NCI-H2081 treated with DMSO at 0.1 percent for 48 hours (cell line): ENCODE data around the gene PARP3.

Experiments used
- DNase-seq: peaks from one replicate; lab custom pipeline; 2025; lab: John Stamatoyannopoulos, UW

PARP3 gene

GRCh38 chr3:51948016-51948580 lies 5.9 kb downstream of the PARP3 start:
- DNase-seq, result no peak

- no peak for DNase-seq
These were observed 7.0 kb downstream of the PARP3 start for GRCh38 chr3:51949121-51949520.

DNA sequence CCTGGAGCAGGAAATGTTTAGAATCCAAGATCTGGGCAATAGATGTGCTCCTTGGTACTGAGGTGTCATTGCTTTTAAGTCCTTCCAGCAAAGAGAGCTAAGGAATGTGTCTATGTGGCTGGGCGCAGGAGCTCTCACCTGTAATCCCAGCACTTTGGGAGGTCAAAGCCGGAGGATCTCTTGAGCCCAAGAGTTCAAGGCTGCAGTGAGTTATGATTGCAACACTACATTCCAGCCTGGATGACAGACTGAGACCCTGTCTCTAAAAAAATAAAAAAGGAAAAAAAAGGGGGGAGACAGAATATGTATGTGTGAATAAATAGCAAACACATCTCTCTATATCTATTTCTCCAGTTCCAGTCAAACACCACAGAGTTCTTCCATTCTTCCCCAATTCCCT lies 8.7 kb downstream of the PARP3 start:
- DNase-seq, result no peak

DNA sequence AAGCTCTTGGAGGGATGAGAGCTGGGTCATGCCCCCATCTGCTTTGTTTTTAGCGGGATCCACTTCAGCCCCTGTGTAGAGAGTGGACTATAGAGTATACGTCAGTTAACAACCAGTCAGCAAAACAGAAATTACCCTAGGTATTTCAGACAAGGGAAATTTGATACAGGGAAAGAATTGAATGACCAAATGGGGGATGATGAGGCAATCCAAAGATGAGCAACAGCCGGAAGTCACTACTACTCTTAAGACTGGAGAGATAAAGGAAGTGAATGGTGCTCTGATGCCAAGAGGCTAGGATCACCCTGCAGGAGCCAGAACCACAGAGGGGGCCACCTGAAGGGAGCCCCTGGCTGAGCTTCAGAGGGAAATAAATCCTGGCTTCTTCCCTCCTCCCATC lies 11.3 kb downstream of the PARP3 start:
- no peak for DNase-seq

- DNase-seq, result no peak
These were observed 11.9 kb downstream of the PARP3 start for GRCh38 chr3:51954105-51954504.

DNA sequence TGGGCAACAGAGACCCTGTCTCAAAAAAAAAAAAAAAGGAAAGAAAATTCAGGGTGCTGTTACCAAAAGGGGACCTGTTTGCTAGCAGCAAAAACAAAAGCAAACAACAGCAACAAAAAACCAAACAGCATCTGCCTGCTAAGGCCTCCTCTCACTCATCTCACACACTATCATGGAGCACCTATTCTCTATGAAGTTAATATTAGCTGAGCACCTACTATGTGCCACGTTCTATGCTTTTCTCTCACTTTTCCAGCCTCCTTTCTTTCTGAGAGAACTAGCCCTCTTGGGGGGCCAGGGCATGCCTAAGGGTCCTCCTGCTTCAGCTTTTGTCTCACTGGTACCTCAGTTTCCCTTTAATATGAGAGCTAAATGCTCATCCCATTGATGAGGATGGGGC lies 12.6 kb downstream of the PARP3 start:
- no peak for DNase-seq

DNA sequence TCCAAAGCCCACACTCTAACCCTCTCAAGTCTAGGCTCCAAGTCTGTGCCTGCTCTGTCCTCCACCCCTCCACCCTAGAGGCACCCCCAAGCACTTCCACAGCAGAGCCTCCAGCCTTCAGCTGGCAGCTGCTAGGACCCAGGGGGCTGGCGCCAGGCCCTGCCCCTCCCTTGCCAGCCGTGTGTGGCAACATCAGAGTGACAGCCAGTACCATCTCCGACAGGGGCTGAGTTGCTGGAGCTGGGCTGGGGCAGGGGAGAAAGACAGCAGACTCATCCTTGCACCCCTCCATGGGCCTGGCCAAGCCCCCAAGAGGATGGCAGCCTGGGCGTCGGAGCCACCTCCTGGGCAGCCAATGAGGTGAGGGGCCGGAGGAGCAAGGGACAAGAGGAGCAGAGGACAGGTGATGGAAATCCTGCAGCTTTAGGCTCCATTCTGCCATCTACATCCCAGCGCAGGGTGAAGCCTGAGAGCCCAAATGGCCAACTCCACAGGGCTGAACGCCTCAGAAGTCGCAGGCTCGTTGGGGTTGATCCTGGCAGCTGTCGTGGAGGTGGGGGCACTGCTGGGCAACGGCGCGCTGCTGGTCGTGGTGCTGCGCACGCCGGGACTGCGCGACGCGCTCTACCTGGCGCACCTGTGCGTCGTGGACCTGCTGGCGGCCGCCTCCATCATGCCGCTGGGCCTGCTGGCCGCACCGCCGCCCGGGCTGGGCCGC lies 13.2 kb downstream of the PARP3 start, which contains the start of gene GPR62:
Gene GPR62, plus strand, starts transcription at position 207 of the 718 bp plus-strand sequence. Its CDS starts 272 bp downstream, at position 479.
- no peak for DNase-seq

DNA sequence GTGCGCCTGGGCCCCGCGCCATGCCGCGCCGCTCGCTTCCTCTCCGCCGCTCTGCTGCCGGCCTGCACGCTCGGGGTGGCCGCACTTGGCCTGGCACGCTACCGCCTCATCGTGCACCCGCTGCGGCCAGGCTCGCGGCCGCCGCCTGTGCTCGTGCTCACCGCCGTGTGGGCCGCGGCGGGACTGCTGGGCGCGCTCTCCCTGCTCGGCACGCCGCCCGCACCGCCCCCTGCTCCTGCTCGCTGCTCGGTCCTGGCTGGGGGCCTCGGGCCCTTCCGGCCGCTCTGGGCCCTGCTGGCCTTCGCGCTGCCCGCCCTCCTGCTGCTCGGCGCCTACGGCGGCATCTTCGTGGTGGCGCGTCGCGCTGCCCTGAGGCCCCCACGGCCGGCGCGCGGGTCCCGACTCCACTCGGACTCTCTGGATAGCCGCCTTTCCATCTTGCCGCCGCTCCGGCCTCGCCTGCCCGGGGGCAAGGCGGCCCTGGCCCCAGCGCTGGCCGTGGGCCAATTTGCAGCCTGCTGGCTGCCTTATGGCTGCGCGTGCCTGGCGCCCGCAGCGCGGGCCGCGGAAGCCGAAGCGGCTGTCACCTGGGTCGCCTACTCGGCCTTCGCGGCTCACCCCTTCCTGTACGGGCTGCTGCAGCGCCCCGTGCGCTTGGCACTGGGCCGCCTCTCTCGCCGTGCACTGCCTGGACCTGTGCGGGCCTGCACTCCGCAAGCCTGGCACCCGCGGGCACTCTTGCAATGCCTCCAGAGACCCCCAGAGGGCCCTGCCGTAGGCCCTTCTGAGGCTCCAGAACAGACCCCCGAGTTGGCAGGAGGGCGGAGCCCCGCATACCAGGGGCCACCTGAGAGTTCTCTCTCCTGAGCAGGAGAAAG lies 14.0 kb downstream of the PARP3 start:
- DNase-seq, result no peak

GRCh38 chr3:51957520-51958205 lies 15.5 kb downstream of the PARP3 start:
- DNase-seq, result no peak

GRCh38 chr3:51958603-51959521 lies 16.7 kb downstream of the PARP3 start:
- DNase-seq, result no peak

DNA sequence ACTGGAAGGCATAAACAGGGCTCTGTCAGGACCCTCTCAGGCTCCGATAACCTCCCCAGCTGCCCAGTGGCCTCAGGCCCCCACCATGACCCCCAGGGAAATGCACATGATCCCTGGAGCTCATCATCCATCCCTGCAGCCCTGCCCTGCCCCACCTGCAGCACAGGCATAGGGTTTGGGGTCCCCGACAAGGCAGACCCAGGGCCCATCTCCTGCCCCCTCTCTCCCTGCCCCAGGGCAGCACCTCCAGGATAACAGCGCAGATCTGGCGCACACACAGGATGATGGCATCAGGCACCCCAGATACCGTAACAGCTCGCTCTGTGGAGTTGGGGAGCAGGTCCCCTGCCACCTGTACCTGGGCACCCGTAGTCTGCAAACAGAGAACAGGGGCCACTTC lies 17.5 kb downstream of the PARP3 start:
- no peak for DNase-seq

GRCh38 chr3:51960386-51960785 lies 18.2 kb downstream of the PARP3 start:
- DNase-seq, result no peak

GRCh38 chr3:51961011-51961410 lies 18.8 kb downstream of the PARP3 start:
- DNase-seq, result no peak

GRCh38 chr3:51961602-51962569 lies 19.7 kb downstream of the PARP3 start:
- no peak for DNase-seq

GRCh38 chr3:51962854-51963530 lies 20.8 kb downstream of the PARP3 start:
- DNase-seq, result no peak

- DNase-seq, result no peak
These were observed 21.8 kb downstream of the PARP3 start for GRCh38 chr3:51963951-51964451.

GRCh38 chr3:51964521-51964920 lies 22.4 kb downstream of the PARP3 start:
- DNase-seq, result no peak

- DNase-seq, result no peak
These were observed 23.9 kb downstream of the PARP3 start for GRCh38 chr3:51966016-51966415.

GRCh38 chr3:51966486-51966885 lies 24.3 kb downstream of the PARP3 start:
- DNase-seq, result no peak
